ENCODE results near the gene RTN1. TPM values are rescaled to one million over a fixed set of nuclear protein-coding genes. Genes with fewer than 3 reads are reported as not detected.

RTN1 gene
- total and polyA plus RNA-seq, 2 of the 8 experiments (the other 6 are each of a cell fraction or from before 2014, with no cell fraction given) = 2.8 to 4.9 TPM

DNA sequence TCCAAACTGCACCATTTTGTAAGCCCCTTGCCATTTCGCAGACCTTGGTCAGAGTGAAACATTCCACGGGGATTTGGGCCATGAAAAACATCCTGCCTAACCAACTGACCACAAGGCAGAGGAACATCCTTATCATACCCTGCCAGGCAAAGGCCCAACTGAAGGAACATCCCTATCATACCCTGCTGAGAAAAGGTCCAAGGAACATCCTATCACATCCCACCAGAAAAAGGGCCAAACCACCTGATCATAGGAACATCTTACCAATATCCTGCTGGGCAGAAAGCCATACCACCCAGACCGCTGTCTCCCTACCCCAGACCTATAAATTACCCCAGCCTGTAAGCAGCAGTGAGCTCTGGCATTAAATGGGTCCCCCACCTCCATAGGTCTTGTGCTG is 30.0 kb upstream of the RTN1 start:
- H2BK20ac ChIP-seq (ENCODE audit: low read length) = no peak overlapping the region
- no peak overlapping the region for H3K4ac ChIP-seq (replicated peaks; ENCODE audit: insufficient read length, low read depth, low read length)
- H2BK5ac ChIP-seq (ENCODE audit: low read depth, low read length) = no peak overlapping the region
- DNase-seq (ENCODE audit: low read depth in 1 of 2, low spot score in 2 of 2) (no peak), FAIRE-seq (no peak)
- no peak overlapping the region for H4K5ac ChIP-seq (ENCODE audit: insufficient read length, low read depth, low read length)
- no peak overlapping the region for H3K18ac ChIP-seq (ENCODE audit: extremely low read depth, low read length)
- H2BK15ac ChIP-seq (ENCODE audit: low read length) = no peak overlapping the region
- H2BK120ac ChIP-seq (replicated peaks; ENCODE audit: low read depth, low read length) = no peak overlapping the region
- ChIA-PET POLR2A (ENCODE audit: partially characterized antibody) (no interaction called here), CTCF (ENCODE audit: partially characterized antibody) (interaction anchor here (0.9 to 6.9 kb wide), 6 partner anchors 16 to 392 kb away, joined by 3 to 112 read pairs (median 4); partner anchors contain the start of gene CCDC175)
- TF ChIP-seq TEAD4 (IDR thresholded peaks at IDR 0.05; ENCODE audit: low read depth, low read length) (no peak), HDAC2 (IDR thresholded peaks at IDR 0.05; ENCODE audit: borderline replicate concordance in 1 of 2, low read depth in 2 of 2, low read length in 2 of 2) (no peak), SIX5 (IDR thresholded peaks at IDR 0.05; ENCODE audit: low read depth, low read length) (no peak), ZNF274 (IDR thresholded peaks at IDR 0.05; ENCODE audit: borderline replicate concordance, extremely low read depth, low read length) (no peak), TAF7 (optimal IDR thresholded peaks at IDR 0.05; ENCODE audit: borderline replicate concordance, low read depth, low read length) (no peak)
- TF ChIP-seq, protein P1, sequence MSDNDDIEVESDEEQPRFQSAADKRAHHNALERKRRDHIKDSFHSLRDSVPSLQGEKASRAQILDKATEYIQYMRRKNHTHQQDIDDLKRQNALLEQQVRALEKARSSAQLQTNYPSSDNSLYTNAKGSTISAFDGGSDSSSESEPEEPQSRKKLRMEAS (IDR thresholded peaks at IDR 0.05) = no peak
- no peak overlapping the region for H3K23ac ChIP-seq (ENCODE audit: insufficient read length)
- no peaks in the 10 kb centered on the region for H3K79me2 ChIP-seq (ENCODE audit: control insufficient read depth in 1 of 2, insufficient read depth in 2 of 2, low read length in 2 of 2)
- H3K27ac ChIP-seq (ENCODE audit: low read depth, low read length) = no peak overlapping the region
- no peak overlapping the region for H2BK12ac ChIP-seq (ENCODE audit: low read depth, low read length)
- no peak overlapping the region for H3K4me2 ChIP-seq (ENCODE audit: insufficient read depth in 1 of 2, low read depth in 2 of 2, low read length in 2 of 2)
- no peak overlapping the region for H4K91ac ChIP-seq (replicated peaks; ENCODE audit: insufficient read length, low read length)
- H3K9ac ChIP-seq (replicated peaks in 1 of 4; ENCODE audit: extremely low read depth in 1 of 4, low read depth in 3 of 4, low read length in 3 of 4) = no peak overlapping the region
- WGBS, 2 experiments (ENCODE audit: extremely low coverage in 1 of 2, insufficient coverage in 1 of 2, insufficient read length in 1 of 2, insufficient replicate concordance in 2 of 2, low coverage in 1 of 2, low lambda C conversion rate in 2 of 2, missing lambda C conversion rate in 1 of 2) = 97% methylated on average over 3 of the region's 3 CpGs; no CpG with 5 or more reads in 1 of the 2 experiments
- no peaks in the 10 kb centered on the region for H3K4me1 ChIP-seq (replicated peaks in 1 of 4; ENCODE audit: control insufficient read depth in 3 of 4, insufficient read depth in 4 of 4, low read length in 3 of 4)
- no peak overlapping the region for H3K56ac ChIP-seq (replicated peaks; ENCODE audit: insufficient read length, low read depth, low read length)
- H3K27me3 ChIP-seq (replicated peaks in 1 of 4; ENCODE audit: control insufficient read depth in 3 of 4, extremely low read depth in 1 of 4, insufficient read depth in 3 of 4, low read length in 3 of 4) = no peaks in the 10 kb centered on the region
- H2AFZ ChIP-seq (ENCODE audit: low read length) = no peak overlapping the region
- H3K9me3 ChIP-seq (ENCODE audit: insufficient read depth in 2 of 2, low read depth in 1 of 2, low read length in 1 of 2) = no peaks in the 10 kb centered on the region
- H2AK5ac ChIP-seq (ENCODE audit: low read depth, low read length) = no peak overlapping the region
- H3K4me3 ChIP-seq (ENCODE audit: extremely low read depth in 1 of 4, insufficient read depth in 2 of 4, low read depth in 3 of 4, low read length in 4 of 4) = no peak overlapping the region
- no peaks in the 10 kb centered on the region; the same call in 1 of the 2 replicates for H3K23me2 ChIP-seq (ENCODE audit: low read depth, low read length)
- no peak overlapping the region for H4K8ac ChIP-seq (ENCODE audit: extremely low read depth, insufficient read depth, low read length)
- H3K14ac ChIP-seq (ENCODE audit: insufficient read length) = no peak overlapping the region
- H3K79me1 ChIP-seq (ENCODE audit: low read depth, low read length) = no peaks in the 10 kb centered on the region
- no peaks in the 10 kb centered on the region for H3K36me3 ChIP-seq (ENCODE audit: control insufficient read depth in 2 of 4, insufficient read depth in 4 of 4, low read length in 3 of 4)
- no peaks in the 10 kb centered on the region for H4K20me1 ChIP-seq (replicated peaks in 1 of 2; ENCODE audit: control insufficient read depth in 1 of 2, insufficient read depth in 2 of 2, low read length in 2 of 2)

All from H1 (cell line).